GM13976 (cell line): Measurements from ENCODE around the gene EIF4G1.

ENCODE experiments used
- DNase-seq: peaks from one replicate; pipeline ENCODE4 v3.0.0; 2012; ENCODE audit warnings: low spot score
- CTCF ChIP-seq: IDR thresholded peaks from 2 replicates; pipeline ENCODE4 v1.5.1; 2012; ENCODE audit warnings: borderline replicate concordance, mild to moderate bottlenecking; ENCODE audit not compliant: insufficient read depth; ENCODE audit errors: extremely low read depth, missing control alignments, control extremely low read depth
- in situ Hi-C: fragments of 300-500 bp; cut with MboI; formaldehyde crosslinking; loops from one replicate; pipeline ENCODE4 v1.12.0; 2022; ENCODE audit warnings: low sequenced_read_pairs, mixed read lengths, inconsistent platforms; ENCODE audit not compliant: unreplicated experiment

Gene EIF4G1

DNA sequence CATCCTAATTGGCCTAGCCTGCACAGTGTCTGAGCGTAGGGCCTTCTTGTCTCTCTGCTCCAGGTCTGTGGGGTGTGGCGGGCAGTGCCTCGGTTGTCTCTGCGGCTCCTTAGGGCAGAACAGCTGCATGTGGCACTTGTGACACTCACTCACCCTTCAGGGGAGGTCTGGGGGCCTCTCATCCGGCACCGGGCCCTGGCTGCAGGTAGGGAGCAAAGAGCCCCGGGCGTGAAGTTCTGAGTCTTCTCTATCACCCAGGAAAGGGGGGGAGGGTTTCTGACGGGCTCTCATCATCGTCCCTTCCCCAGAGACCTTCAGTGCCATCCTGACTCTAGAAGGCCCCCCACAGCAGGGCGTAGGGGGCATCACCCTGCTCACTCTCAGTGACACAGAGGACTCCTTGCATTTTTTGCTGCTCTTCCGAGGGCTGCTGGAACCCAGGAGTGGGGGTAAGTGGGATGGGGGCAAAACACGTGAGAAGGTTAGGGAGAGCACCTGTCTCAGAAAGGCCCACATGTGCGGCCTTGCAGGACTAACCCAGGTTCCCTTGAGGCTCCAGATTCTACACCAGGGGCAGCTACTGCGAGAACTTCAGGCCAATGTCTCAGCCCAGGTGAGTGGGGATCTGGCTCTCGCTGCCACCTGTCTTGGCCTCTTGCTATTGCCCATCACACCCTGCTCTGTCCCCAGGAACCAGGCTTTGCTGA is 68.1 kb downstream of the EIF4G1 start:
- in situ Hi-C loops, result no loop called here
- DNase-seq, result peak; percentile 38
- TF ChIP-seq CTCF, result no peak

DNA sequence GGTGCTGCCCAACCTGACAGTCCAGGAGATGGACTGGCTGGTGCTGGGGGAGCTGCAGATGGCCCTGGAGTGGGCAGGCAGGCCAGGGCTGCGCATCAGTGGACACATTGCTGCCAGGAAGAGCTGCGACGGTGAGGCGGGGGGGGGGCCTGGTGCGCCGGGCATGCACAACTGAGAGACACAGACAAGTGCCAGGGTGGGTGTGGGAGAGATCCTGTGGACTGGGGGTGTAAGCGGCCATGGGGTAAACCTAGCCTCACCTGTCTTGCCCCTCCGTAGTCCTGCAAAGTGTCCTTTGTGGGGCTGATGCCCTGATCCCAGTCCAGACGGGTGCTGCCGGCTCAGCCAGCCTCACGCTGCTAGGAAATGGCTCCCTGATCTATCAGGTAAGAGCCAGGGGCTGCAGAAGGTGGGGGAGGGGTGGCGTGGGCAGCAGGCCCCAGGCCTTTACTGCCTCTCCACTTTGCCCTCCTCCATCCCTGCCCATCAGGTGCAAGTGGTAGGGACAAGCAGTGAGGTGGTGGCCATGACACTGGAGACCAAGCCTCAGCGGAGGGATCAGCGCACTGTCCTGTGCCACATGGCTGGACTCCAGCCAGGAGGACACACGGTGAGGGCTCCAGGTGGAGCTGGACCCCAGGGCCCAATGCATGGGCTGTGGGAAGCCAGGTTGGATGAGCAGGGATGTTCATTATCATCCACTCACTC is 68.8 kb downstream of the EIF4G1 start:
- in situ Hi-C loops, result no loop called here
- TF ChIP-seq CTCF, result no peak
- no peak for DNase-seq

GRCh38 chr3:184384342-184384741 is 69.9 kb downstream of the EIF4G1 start:
- no peak for TF ChIP-seq CTCF
- in situ Hi-C loops, result no loop called here
- no peak for DNase-seq
